KMS-11 (cell line): ENCODE measurements around the gene GCSAM.

Experiments used
- H2AFZ ChIP-seq: fragments of 200-600 bp; sonication (generic); 2 replicates; pipeline ENCODE4 v1.6.1; 2016; ENCODE audit warnings: antibody characterized with exemption, mixed run types, low read depth
- H3K27ac ChIP-seq: fragments of 200-600 bp; sonication (generic); 2 replicates; pipeline ENCODE4 v1.6.1; 2016; ENCODE audit warnings: mild to moderate bottlenecking, mixed run types
- H3K27me3 ChIP-seq: fragments of 200-600 bp; sonication (generic); 2 replicates; pipeline ENCODE4 v1.6.1; 2017; ENCODE audit warnings: mild to moderate bottlenecking, low read depth, mixed run types, moderate library complexity; ENCODE audit not compliant: insufficient read depth
- H3K36me3 ChIP-seq: fragments of 200-600 bp; sonication (generic); 2 replicates; pipeline ENCODE4 v1.6.1; 2017; ENCODE audit warnings: mild to moderate bottlenecking, mixed run types; ENCODE audit not compliant: insufficient read depth
- H3K4me1 ChIP-seq: fragments of 200-600 bp; sonication (generic); 2 replicates; pipeline ENCODE4 v1.6.1; 2016; ENCODE audit warnings: mild to moderate bottlenecking, low read depth, mixed run types; ENCODE audit not compliant: poor library complexity, severe bottlenecking
- H3K4me2 ChIP-seq: fragments of 200-600 bp; sonication (generic); 2 replicates; pipeline ENCODE4 v1.7.0; 2016; ENCODE audit warnings: mild to moderate bottlenecking, mixed run types
- H3K4me3 ChIP-seq: fragments of 200-600 bp; sonication (generic); IDR thresholded peaks from 2 replicates; pipeline ENCODE4 v1.6.1; 2017; ENCODE audit warnings: low read depth, low read length, mixed read lengths; ENCODE audit not compliant: insufficient read depth
- H3K79me2 ChIP-seq: fragments of 200-600 bp; sonication (generic); 2 replicates; pipeline ENCODE4 v1.6.1; 2016; ENCODE audit warnings: low read depth, mixed run types; ENCODE audit not compliant: insufficient read depth
- H3K9ac ChIP-seq: fragments of 200-600 bp; sonication (generic); 2 replicates; pipeline ENCODE4 v1.6.1; 2016; ENCODE audit warnings: mild to moderate bottlenecking, mixed run types
- H4K20me1 ChIP-seq: fragments of 200-600 bp; sonication (generic); 2 replicates; pipeline ENCODE4 v1.6.1; 2016; ENCODE audit warnings: mild to moderate bottlenecking, mixed run types; ENCODE audit not compliant: insufficient read depth
- CTCF ChIP-seq: fragments of 200-600 bp; sonication (generic); conservative IDR thresholded peaks from 2 replicates; pipeline ENCODE4 v1.6.1; 2017; ENCODE audit warnings: low read depth, mild to moderate bottlenecking, antibody characterized with exemption, low read length, moderate library complexity, mixed read lengths

GCSAM gene

DNA sequence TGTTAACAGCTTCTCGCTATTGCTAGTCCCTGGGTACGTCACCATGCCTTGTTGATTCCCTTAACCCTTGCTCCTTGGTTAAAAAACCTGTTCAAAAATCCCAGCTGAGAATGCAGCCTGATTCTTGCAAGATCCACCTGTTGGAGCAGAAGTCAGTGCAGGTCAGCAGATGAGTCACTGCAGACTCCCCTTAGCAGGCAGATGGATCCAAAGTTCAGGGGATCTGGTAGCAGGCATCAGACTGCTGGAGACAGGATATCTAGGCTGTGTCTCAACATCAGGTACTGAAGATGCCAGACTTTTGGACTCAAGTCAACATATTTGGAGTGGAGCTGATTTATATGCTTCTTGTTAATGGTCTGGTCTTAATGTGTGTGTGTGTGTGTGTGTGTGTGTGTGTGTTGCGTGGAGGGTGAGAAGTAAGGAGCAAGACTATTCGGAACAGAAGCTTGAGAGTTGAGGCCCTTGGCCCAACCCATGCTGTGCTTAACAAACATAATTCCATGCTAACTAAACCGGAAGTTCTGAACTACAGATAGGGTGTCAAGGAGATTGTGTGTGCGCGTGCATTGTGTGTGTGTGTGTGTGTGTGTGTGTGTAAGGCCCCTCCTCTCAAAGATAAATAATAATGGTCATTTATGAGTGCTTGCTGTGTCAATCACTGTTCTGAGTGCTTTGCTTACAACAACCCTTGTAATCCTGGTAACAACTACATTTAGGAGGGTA is 47.9 kb downstream of the GCSAM start:
- no peaks in the 10 kb centered on the region for H3K79me2 ChIP-seq
- no peak overlapping the region for H3K27ac ChIP-seq
- peak overlapping the region; percentile 86; the same call in 1 of the 2 replicates for H3K4me2 ChIP-seq
- H3K27me3 ChIP-seq = no peaks in the 10 kb centered on the region
- H2AFZ ChIP-seq = no peak overlapping the region
- H3K4me1 ChIP-seq = peaks cover 29% of the 10 kb centered on the region
- H4K20me1 ChIP-seq = no peaks in the 10 kb centered on the region
- no peak overlapping the region for H3K4me3 ChIP-seq
- no peak for TF ChIP-seq CTCF
- no peak overlapping the region for H3K9ac ChIP-seq
- H3K36me3 ChIP-seq = no peaks in the 10 kb centered on the region

DNA sequence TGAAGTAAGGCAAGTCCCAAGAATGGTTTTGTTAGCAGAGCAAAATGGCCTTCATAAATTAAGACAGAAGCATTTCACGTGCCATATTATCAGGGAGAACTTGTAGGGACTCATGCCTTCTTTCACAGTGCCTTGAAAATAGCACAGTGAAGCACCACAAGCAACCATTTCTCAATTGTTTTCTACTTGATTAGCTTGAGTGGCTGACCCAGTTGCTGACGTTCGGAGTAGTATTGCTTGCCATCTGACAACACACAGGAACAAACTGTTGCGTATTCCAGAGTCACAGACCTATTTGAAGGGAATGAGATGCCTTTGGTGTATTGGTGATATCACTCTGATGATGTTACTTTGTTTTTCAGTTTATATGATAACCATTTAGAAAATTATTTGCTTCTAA is 49.8 kb downstream of the GCSAM start:
- Histone ChIP-seq H3K4me2 (no peak overlapping the region), H3K36me3 (no peaks in the 10 kb centered on the region), H3K27me3 (no peaks in the 10 kb centered on the region), H3K4me3 (no peak overlapping the region), H3K9ac (no peak overlapping the region), H4K20me1 (no peaks in the 10 kb centered on the region), H3K4me1 (peaks cover 10% of the 10 kb centered on the region), H3K79me2 (no peaks in the 10 kb centered on the region), H2AFZ (no peak overlapping the region), H3K27ac (no peak overlapping the region)
- no peak for TF ChIP-seq CTCF

DNA sequence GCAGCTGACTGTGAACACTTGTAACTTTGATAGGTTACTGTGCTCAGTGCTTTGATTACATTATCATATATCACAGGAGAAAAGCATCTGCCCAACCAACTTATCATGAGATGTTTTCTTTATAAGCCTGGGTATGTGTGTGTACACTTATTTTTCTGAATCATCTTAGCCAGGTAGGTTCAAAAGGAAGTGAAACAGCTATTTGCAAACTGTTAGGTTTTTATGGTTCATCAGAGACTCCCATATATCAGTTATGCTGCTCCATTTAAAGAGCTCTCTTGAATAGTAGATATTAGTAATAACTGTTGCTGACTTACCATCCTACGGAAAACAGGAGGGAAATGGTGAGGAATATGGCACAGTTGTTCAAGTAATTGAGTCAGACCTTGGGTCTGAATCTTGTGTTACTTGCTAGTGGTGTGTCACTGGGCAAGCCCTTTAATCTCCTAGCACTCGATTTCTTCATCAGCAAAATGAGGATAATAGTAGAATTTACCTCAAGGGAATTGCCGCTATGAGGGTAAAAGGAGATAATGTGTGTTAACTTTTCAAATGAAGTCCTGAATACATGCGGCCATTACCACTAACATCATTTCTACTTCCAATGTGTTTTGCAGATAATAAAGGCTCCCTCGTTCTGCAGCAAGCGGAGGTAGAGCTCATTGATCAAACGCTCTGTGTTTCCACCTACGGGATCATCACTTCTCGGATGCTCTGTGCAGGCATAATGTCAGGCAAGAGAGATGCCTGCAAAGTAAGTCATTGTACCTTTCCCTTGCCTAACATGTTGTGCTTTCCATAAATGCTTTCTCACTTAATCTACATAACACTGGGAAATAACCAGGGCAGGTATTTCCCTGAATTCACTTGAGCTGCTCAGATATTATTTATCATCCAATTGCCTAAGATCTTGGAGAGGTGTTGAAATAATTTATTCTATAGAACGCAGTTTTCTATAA is 54.6 kb downstream of the GCSAM start:
- Histone ChIP-seq H2AFZ (no peak overlapping the region), H3K79me2 (no peaks in the 10 kb centered on the region), H3K4me1 (peaks cover 26% of the 10 kb centered on the region), H3K27me3 (no peaks in the 10 kb centered on the region), H3K4me2 (no peak overlapping the region), H3K9ac (no peak overlapping the region), H3K4me3 (no peak overlapping the region), H3K36me3 (no peaks in the 10 kb centered on the region), H4K20me1 (no peaks in the 10 kb centered on the region), H3K27ac (no peak overlapping the region)
- no peak for TF ChIP-seq CTCF

DNA sequence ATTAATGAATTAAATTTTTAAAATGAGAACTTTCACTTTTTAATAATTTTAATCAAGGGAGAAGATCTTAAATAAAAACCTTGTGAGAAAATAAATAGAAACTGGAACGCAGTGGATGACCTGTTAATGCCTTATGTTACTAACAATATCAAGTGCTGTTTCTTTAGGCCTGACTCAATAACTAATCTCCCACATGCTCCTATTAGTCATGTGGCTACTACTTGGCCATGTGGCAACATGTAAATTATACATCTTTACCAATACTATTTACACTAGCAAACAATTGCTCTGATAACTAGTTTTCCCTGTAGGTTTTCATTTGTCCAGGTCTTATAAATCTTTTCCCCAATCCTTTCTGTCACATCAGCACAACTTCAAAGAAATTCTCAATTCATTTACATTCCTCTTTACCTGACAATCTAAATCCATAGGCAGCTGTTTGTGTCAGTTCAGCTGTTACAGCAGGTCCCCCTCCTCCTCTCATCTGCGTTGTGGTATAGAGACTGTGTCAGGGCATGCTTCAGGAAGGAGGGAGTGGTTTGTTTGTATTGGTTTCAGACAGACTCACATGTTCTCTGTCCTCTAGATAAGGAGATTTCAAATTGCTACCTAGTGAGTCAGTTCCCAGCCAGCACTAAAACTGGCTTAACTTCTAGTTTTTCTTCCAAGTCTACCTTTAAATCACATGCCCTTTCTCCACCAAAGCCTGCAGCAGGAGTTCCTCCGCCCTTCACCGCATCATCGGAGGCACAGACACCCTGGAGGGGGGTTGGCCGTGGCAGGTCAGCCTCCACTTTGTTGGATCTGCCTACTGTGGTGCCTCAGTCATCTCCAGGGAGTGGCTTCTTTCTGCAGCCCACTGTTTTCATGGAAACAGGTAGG is 58.2 kb downstream of the GCSAM start:
- Histone ChIP-seq H2AFZ (peak overlapping the region; percentile 11; the same call in 1 of the 2 replicates), H3K27me3 (no peaks in the 10 kb centered on the region), H3K4me2 (peak overlapping the region; percentile 52), H3K79me2 (no peaks in the 10 kb centered on the region), H3K9ac (no peak overlapping the region), H3K4me1 (peaks cover 27% of the 10 kb centered on the region), H3K27ac (no peak overlapping the region), H3K4me3 (no peak overlapping the region), H4K20me1 (no peaks in the 10 kb centered on the region), H3K36me3 (no peaks in the 10 kb centered on the region)
- no peak for TF ChIP-seq CTCF
